ES-I3 (cell line): ENCODE results near the gene TSPAN18.

ENCODE experiments used
- H3K36me3 ChIP-seq: 2 replicates; pipeline ENCODE4 v1.6.1; 2013; ENCODE audit warnings: mild to moderate bottlenecking, low read length, control low read depth, moderate library complexity; ENCODE audit not compliant: insufficient read depth
- H3K4me1 ChIP-seq: 2 replicates; pipeline ENCODE4 v1.6.1; 2013; ENCODE audit warnings: mild to moderate bottlenecking, control low read depth, low read length; ENCODE audit not compliant: insufficient read depth
- H3K9ac ChIP-seq: 2 replicates; pipeline ENCODE4 v1.6.1; 2013; ENCODE audit warnings: low read depth, mild to moderate bottlenecking, low read length, moderate library complexity
- H3K9me3 ChIP-seq: 2 replicates; pipeline ENCODE4 v1.6.1; 2013; ENCODE audit warnings: mild to moderate bottlenecking, low read length, moderate library complexity; ENCODE audit not compliant: control insufficient read depth, insufficient read depth

Gene TSPAN18

DNA sequence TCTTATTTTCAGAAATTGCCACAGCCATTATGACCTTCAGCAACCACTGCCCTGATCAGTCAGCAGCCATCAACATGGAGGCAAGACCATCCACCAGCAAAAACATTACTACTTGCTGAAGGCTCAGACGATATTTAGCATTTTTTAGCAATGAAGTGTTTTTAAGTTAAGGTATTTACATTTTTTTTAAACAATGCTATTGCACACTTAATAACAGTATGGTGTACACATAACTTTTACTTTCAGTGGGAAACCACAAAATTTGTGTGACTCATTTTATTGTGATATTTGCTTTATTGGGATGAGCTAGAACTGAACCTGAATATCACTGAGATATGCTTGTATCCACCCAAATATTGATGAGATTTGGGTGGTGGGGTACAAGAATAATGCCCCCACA lies 110.9 kb downstream of the TSPAN18 start:
- no peak overlapping the region for H3K9ac ChIP-seq
- peaks cover 43% of the 10 kb centered on the region for H3K4me1 ChIP-seq
- H3K9me3 ChIP-seq = peaks cover 5% of the 10 kb centered on the region; the same call in 1 of the 2 replicates
- H3K36me3 ChIP-seq = no peaks in the 10 kb centered on the region

DNA sequence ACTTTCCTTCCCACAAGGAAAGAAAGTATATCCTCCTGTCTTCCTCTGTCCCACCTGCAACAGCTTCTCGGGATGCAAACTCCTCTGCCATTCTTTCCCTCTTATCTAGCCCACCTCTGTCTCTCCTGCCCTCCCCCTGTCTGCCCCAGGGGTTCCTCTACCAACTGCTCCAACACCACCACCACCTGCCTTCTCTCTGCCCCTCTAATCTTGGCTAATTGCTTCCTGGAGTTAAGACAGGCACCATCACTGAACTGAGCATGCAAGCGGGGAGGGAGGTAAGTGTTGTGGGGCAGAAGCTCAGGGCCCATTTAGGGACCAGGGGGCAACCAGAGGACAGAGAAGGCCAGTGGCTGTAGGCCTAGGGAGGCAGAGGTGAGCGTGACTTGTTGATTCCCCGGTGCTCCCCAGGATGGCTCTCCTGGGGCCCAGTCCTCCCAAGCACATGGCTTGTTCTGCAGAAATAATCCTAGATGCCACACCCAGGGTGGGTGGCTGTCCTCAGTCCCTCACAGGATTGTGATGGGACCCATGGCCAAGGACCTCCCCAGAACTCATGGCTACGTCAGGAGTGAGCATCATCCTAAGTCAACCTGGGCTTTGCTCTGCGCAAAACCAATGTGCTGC lies 112.8 kb downstream of the TSPAN18 start:
- Histone ChIP-seq H3K36me3 (no peaks in the 10 kb centered on the region), H3K9me3 (peaks cover 5% of the 10 kb centered on the region; the same call in 1 of the 2 replicates), H3K4me1 (peaks cover 29% of the 10 kb centered on the region), H3K9ac (no peak overlapping the region)

DNA sequence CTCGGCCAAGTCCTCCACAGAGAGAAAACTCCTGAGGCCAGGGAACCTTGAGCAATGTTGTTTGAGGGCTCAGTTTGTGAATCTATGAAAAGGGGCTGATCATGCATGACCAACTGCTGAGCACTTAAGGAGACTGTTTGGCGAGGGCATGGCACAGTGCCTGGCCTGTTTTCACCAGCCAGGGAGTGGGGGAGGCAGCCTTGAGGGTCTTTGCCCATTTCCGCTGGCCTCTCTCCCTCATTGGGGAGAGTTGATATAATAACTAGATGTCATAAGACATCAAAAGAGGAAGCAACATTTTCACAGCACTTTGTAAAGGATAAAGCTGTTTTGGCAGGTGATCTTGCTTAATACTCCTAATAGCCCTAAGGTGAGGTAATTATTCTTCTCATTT lies 113.3 kb downstream of the TSPAN18 start:
- Histone ChIP-seq H3K9ac (no peak overlapping the region), H3K9me3 (peaks cover 5% of the 10 kb centered on the region; the same call in 1 of the 2 replicates), H3K4me1 (peaks cover 24% of the 10 kb centered on the region), H3K36me3 (no peaks in the 10 kb centered on the region)

DNA sequence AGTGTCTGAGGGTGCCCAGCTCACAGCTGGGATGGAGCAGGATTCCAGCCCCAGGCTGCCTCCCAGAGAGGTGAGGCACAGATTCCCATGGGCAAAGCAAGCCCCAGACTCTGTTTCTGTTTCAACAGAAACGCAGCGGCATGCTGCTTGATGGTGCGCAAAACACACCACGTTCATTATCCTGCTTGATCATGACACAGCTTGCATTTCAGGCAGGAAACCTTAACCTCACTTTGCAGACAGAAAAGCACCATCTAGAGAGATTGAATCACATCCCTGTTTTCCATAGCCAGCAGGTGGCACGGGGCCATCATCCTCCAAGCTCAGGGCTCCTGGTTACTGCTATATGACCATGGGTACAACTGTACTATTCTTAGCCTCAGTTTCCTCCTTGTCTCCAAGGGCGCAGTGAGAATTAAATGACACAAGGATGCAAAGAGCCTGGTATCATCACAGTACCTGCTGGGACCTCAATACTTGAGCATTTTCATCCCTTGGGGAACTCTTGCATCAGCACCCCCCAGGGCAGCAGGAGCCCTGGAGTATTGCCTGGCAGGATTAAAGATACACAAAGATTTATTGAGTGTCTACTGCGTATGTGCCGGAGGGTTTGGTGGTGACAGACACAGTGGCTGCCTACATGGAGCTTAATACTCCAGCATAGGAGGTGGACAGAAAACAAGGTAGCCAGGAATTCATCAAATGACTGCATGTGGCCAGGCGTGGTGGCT lies 113.9 kb downstream of the TSPAN18 start:
- peaks cover 5% of the 10 kb centered on the region; the same call in 1 of the 2 replicates for H3K9me3 ChIP-seq
- no peak overlapping the region for H3K9ac ChIP-seq
- H3K36me3 ChIP-seq = no peaks in the 10 kb centered on the region
- peaks cover 19% of the 10 kb centered on the region; the same call in 1 of the 2 replicates for H3K4me1 ChIP-seq

DNA sequence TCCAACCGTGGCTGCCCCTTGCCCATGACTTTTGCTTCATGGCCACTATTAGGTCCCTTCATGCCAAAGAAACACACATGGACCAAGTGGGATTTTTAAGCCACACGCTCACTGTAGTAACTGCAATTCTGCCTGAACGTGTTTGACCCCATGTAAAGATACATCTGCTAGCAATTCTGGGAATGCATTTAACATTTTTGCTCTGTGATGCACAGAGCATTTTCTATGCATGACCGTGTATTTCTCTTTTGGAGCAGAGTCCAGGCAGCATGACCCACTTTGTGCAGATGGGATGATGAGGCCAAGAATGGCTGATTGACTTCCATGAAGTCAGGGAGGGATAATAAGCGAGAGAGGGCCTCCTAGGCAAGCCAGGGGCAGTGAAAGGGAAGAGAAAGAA lies 115.5 kb downstream of the TSPAN18 start:
- H3K4me1 ChIP-seq = peaks cover 15% of the 10 kb centered on the region; the same call in 1 of the 2 replicates
- H3K36me3 ChIP-seq = no peaks in the 10 kb centered on the region
- peaks cover 1% of the 10 kb centered on the region; the same call in 1 of the 2 replicates for H3K9me3 ChIP-seq
- no peak overlapping the region for H3K9ac ChIP-seq

DNA sequence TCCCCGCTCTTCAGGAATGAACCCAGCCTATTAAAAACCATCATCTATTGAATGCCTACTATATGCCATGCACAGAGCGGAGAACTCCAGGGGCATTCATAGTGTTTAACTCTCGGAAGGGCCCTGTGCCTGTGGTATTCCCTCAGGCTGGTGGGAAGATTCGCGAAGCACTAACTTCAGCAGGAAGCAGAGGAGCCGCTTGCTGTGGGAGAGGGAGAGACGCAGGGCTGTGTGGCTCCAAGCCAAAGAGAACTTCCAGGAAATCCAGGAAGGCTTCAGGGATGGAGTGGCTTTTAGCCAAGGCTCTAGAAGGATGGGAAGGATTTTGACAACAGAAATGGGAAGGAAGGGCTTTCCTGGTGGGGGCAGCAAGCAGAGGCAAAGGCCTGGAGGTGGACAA lies 120.1 kb downstream of the TSPAN18 start:
- no peak overlapping the region for H3K9ac ChIP-seq
- no peaks in the 10 kb centered on the region; the same call in 1 of the 2 replicates for H3K36me3 ChIP-seq
- H3K4me1 ChIP-seq = peaks cover 30% of the 10 kb centered on the region
- peaks cover 6% of the 10 kb centered on the region; the same call in 1 of the 2 replicates for H3K9me3 ChIP-seq

DNA sequence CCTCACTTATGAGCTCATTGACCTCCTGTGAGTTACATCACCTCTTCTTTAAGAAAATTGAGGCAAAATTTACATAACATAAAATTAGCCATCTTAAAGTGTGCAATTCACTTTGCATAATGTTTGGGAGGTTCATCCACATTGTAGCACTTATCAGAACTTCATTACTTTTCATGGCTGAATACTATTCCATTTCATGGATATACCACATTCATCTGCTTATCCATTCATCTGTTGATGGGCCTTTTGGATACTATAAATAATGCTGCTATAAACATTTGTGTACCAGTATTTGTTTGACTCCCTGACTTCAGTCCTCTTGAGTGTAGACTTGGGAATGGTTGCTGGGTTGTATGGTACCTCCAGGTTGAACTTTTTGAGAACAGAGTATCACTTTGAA lies 120.6 kb downstream of the TSPAN18 start:
- no peak overlapping the region for H3K9ac ChIP-seq
- peaks cover 27% of the 10 kb centered on the region for H3K4me1 ChIP-seq
- peaks cover 6% of the 10 kb centered on the region; the same call in 1 of the 2 replicates for H3K9me3 ChIP-seq
- no peaks in the 10 kb centered on the region; the same call in 1 of the 2 replicates for H3K36me3 ChIP-seq

DNA sequence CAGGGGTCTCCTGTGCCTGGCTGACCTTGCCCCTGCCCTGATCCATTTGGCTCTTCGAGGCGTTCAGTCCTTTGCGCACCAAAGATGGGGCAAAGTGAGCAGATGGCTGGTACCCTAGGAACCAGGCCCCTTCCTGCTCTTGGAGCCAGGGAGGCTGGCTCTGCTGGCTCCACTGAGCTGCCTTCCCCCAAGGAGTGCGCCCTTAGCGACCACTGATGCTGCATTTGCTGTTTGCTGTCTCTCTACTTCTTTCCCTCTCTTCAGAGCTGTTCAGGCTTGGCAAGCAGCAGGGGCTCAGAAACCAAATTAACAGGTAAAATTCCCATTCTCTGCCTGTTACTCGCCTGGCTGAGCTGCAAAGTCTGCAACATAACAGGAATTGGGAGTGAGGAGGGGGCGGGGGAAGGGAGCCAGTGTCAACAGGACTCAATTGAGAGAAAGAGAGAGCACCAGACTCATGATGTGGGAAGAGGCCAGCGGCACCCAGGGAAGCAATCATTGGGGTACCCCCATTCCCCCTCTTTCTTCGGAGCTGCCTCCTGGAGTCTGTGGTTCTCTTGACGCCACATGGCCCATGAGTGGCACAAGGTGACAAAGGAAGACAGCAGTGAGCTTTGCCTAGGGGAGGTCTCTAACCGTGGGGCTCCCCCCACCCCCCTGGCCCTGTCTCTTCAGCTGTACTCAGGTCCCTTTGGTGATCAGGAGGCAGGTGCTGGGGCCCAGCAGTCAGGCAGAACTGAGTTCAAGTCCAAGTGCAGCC lies 121.6 kb downstream of the TSPAN18 start:
- Histone ChIP-seq H3K4me1 (peaks cover 21% of the 10 kb centered on the region), H3K9ac (no peak overlapping the region)

DNA sequence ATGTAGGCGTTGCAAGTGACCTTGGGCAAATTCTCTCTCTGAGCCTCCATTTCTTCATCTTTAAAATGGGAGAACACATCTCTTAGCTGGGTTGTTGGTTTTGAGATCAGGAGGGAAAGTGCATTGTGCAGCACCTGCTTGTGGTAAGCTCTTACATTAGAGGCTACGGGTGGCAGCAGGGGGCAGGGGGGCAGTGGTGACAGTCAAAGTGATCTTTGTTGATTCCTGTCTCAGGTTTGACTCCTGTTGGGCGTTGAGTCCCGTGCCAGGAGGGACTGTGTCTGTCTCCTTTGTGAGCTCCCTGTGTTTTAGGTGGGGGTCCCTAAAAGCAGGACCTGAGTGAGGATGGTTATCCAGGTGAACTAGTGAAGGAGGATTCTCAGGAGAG lies 122.2 kb downstream of the TSPAN18 start:
- Histone ChIP-seq H3K4me1 (peaks cover 21% of the 10 kb centered on the region), H3K36me3 (no peaks in the 10 kb centered on the region; the same call in 1 of the 2 replicates), H3K9ac (no peak overlapping the region), H3K9me3 (peaks cover 6% of the 10 kb centered on the region; the same call in 1 of the 2 replicates)

More for the DNA sequence above, 121.6 kb downstream of the TSPAN18 start:
- Histone ChIP-seq H3K36me3 (no peaks in the 10 kb centered on the region; the same call in 1 of the 2 replicates), H3K9me3 (peaks cover 6% of the 10 kb centered on the region; the same call in 1 of the 2 replicates)

DNA sequence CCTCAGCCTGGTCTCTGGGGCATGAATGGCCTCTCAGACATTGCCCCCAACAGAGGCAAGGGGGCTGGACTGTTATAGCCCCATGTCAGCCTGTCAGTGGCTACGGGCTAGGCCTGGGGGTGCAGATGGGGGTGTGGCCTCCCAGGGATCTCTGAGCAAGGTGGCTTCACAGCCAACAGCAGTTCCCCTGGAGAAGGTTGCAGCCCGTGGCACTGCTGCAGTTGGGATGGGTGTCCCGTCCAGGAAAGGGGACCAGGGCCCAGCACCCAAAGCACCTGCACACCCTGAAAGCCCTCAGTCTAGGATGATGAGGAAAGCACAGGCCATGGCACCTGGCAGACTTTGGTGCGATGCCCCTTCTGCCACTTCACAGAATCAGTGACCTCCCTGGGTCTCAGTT lies 122.7 kb downstream of the TSPAN18 start:
- no peaks in the 10 kb centered on the region; the same call in 1 of the 2 replicates for H3K36me3 ChIP-seq
- peaks cover 21% of the 10 kb centered on the region for H3K4me1 ChIP-seq
- peaks cover 6% of the 10 kb centered on the region; the same call in 1 of the 2 replicates for H3K9me3 ChIP-seq
- H3K9ac ChIP-seq = no peak overlapping the region

DNA sequence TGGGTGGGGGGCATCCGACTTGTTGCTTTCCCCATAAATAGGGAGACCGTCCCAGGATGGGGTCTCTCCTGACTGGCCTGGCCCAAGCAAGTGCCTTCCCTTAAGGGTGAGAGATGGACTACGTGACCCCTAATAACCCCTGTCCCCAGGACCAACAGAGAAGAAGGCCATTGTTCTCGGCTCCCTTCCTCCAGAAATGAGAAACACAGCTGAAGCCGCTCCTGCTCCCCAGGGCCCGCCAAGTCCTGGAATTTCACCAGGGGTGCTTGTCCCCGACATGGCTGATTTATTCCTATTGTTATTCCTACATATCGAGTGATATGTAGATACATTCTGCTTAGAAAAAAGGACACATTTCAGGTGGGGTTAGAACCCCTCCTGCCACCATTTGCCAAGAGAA lies 123.2 kb downstream of the TSPAN18 start:
- peaks cover 21% of the 10 kb centered on the region for H3K4me1 ChIP-seq
- no peak overlapping the region for H3K9ac ChIP-seq
- peaks cover 6% of the 10 kb centered on the region; the same call in 1 of the 2 replicates for H3K9me3 ChIP-seq
- H3K36me3 ChIP-seq = no peaks in the 10 kb centered on the region; the same call in 1 of the 2 replicates

DNA sequence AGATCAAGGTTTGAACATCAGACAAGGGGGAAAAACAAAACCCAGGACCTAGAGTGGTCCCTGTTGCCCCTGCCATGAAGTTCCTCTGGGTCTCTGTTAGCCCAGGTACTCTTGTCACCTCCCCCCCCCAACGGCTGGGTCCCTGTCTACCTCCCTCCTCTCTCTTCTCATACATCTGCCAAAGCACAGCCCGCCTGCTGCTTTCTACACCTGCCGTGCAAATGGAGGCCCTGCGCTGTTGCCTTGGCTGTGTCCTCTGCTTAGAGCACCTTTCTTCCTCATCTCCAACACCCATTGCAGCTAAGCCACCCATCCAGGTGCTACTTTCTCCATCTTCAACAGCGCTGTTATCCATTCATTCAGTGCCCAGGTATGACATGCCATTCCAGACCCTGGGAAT lies 124.7 kb downstream of the TSPAN18 start:
- Histone ChIP-seq H3K9me3 (peaks cover 6% of the 10 kb centered on the region; the same call in 1 of the 2 replicates), H3K4me1 (peaks cover 21% of the 10 kb centered on the region), H3K9ac (no peak overlapping the region), H3K36me3 (no peaks in the 10 kb centered on the region; the same call in 1 of the 2 replicates)

DNA sequence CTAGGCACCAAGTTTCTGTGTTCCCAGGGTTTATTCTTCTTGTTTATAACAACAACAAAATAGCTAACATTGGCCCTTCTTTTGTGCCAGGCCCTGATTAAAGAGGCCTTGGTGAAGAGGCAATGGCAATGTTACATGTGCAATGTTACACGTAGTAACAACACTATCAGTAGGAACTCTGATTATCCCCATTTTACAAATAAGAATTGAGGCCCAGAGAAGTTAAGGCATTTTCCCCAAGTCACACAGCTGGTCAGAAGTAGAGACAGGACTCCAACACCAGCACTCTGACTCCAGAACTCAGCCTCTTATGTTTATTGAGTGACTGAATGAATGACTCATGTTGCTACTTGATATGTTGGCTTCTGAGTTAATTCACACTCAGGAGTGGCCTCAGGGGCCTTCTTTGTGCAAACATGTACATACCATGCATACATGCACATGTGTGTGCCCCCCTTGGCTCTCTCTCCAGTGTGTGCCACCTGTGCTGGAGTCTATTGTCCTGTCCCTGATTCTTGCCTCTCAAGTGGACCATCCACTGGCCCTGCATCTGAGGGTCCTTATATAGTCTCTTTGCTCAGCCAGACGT lies 125.5 kb downstream of the TSPAN18 start:
- no peaks in the 10 kb centered on the region; the same call in 1 of the 2 replicates for H3K36me3 ChIP-seq
- no peak overlapping the region for H3K9ac ChIP-seq
- H3K4me1 ChIP-seq = peaks cover 21% of the 10 kb centered on the region
- H3K9me3 ChIP-seq = peaks cover 4% of the 10 kb centered on the region; the same call in 1 of the 2 replicates

DNA sequence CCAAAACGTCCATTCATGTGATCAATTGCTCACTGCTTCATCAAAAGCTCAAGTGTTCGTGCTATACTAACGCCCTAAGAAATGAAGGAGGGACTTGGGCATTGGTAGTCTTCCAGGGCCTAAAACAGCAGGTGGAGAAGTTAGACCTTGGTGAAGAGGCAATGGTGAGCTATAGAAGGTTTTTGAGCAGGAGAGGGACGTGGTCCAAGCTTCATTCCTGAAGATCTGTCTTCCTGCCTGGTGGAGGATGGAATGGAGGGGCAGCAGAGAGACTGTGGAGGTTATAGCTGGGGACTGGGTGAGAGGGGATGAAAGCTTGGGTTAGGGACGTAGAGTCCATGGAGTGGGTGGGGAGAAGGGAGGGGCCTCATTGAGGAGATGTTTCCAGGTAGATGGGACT lies 126.2 kb downstream of the TSPAN18 start:
- H3K9me3 ChIP-seq = no peaks in the 10 kb centered on the region
- no peaks in the 10 kb centered on the region; the same call in 1 of the 2 replicates for H3K36me3 ChIP-seq
- no peak overlapping the region for H3K9ac ChIP-seq
- peaks cover 23% of the 10 kb centered on the region for H3K4me1 ChIP-seq
